ENCODE results near the gene SDHB.

SDHB gene

DNA sequence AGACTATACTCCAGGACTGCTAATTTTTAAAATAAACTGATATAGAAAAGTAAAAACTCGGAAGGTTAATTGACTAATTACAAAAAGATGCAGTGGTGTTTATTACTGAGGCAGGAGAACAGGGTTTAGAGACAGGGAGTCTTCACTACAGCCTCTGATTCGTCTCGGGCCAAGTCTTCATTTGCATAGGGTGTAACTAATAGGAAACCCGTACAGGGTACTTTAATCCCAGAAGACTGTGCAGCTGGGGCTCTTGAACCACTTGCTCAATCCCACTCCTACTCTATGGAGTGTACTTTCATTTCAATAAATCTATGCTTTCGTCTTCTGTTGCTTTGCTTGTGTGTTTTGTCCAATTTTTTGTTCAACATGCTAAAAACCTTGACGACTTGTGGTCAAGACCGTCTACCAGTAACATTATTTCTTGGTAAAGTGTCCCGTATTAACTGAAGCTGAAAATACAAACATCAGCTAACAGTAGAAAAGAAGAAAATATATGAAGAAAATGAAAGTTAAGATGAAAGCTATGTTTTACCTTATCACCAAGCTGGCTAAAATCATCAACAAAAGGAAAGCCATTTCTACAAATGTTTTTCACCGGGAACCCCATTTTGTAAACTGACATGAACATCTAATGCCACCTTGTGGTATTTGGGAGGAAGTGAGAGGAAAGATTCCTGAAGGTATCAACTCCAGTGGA, 8.0 kb downstream of the SDHB start:
- H3K36me3 Mint-ChIP-seq: peaks cover 8% of the 10 kb centered on the region

DNA sequence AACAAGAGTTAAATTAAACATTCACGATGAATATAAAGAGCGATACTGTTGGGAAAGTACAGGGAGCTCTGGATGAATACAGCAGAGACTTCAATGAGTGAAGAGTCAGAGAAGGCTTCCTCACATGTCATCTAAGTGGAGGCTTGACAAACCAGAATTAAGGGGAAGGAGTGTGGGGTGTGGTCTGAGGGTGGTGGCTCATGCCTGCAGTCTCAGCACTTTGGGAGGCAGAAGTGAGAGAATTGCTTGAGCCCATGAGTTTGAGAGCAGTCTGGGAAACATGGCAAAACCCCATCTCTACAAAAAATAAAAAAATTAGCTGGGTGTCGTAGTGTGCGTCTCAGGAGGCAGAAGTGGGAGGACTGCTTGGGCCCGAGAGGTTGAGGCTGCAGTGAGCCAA, 8.7 kb downstream of the SDHB start:
- Mint-ChIP-seq H3K36me3 (peaks cover 10% of the 10 kb centered on the region), H3K4me3 (peak overlapping the region; percentile 25), H3K4me1 (peaks cover 12% of the 10 kb centered on the region), H3K27ac (peak overlapping the region; percentile 43), H3K9me3 (no peaks in the 10 kb centered on the region), H3K27me3 (no peaks in the 10 kb centered on the region)
- peak; percentile 30 for ATAC-seq (ENCODE audit: low read depth)
- DNase-seq (ENCODE audit: low spot score in 2 of 2): no peak

More for the DNA sequence above, 8.0 kb downstream of the SDHB start:
- ATAC-seq (ENCODE audit: low read depth): peak; percentile 92
- Mint-ChIP-seq H3K27me3 (no peaks in the 10 kb centered on the region), H3K4me3 (peak overlapping the region; percentile 72), H3K9me3 (no peaks in the 10 kb centered on the region), H3K27ac (peak overlapping the region; percentile 71), H3K4me1 (peaks cover 10% of the 10 kb centered on the region)
- DNase-seq (ENCODE audit: low spot score in 2 of 2): peak in 1 of 2 donors; percentile 25

DNA sequence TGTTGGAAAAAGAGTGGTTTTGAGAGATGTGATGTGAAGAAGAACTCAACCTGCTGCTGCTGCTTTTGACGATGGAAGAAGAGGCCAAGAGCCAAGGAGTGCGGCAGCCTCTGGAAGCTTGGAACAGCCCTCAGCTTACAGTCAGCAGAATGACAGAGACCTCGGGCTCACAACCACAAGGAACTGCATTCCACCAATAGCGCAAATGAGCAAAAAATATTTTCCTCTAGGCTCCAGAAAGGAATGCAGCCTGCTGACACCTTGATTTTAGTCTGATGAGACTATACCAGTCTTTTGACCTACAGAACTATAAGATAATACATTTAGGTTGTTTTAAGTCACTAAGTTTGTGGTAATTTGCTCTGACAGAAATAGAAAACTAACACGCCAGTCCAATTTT, 10.2 kb downstream of the SDHB start:
- no peaks in the 10 kb centered on the region for H3K27me3 Mint-ChIP-seq
- H3K4me1 Mint-ChIP-seq: peaks cover 12% of the 10 kb centered on the region
- no peak overlapping the region for H3K4me3 Mint-ChIP-seq
- H3K9me3 Mint-ChIP-seq: no peaks in the 10 kb centered on the region
- DNase-seq (ENCODE audit: low spot score in 2 of 2) (no peak), ATAC-seq (ENCODE audit: low read depth) (no peak)
- peaks cover 15% of the 10 kb centered on the region for H3K36me3 Mint-ChIP-seq
- H3K27ac Mint-ChIP-seq: no peak overlapping the region

DNA sequence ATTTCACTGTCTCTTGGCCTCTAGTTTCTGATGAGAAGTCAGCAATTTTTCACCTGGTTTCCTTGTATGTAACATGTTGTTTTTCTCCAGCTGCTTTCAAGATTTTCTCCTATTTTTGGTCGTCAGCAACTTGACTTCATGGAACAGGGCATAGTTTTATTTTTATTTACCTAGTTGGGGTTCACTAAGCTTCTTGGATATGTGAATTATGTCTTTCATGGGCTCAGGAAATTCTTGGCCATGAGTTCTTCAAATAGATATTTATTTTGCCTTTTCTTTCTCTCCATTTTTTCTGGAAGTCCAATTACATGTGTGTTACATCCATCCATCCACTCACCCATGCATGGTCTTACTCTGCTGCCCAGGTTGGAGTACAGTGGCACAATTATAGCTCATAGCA, 13.7 kb downstream of the SDHB start:
- Mint-ChIP-seq H3K36me3 (peaks cover 17% of the 10 kb centered on the region), H3K4me3 (no peak overlapping the region), H3K27ac (no peak overlapping the region), H3K4me1 (peaks cover 7% of the 10 kb centered on the region), H3K27me3 (no peaks in the 10 kb centered on the region), H3K9me3 (no peaks in the 10 kb centered on the region)
- no peak for DNase-seq (ENCODE audit: low spot score in 2 of 2)
- ATAC-seq (ENCODE audit: low read depth): no peak

DNA sequence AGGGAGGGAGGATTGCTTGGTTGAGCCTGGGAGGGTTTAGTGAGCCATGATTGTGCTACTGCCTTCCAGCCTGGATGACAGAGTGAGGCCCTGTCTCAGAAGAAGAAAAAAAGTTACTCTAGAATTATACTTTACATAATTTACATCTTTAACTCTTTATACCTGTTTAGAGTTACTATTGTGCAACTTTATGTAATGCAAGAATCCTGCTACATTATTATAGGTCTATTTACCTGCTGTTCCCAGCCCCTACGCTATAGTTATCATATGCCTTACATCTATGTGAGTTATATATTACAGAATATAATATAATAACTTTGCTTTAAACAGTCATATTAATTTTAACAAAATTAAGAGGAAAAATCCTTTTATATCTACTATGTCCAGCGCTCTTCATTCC, 14.3 kb downstream of the SDHB start:
- DNase-seq (ENCODE audit: low spot score in 2 of 2) (no peak), ATAC-seq (ENCODE audit: low read depth) (no peak)
- Mint-ChIP-seq H3K27ac (no peak overlapping the region), H3K4me3 (no peak overlapping the region), H3K9me3 (no peaks in the 10 kb centered on the region), H3K27me3 (no peaks in the 10 kb centered on the region), H3K36me3 (peaks cover 17% of the 10 kb centered on the region), H3K4me1 (peaks cover 4% of the 10 kb centered on the region)

DNA sequence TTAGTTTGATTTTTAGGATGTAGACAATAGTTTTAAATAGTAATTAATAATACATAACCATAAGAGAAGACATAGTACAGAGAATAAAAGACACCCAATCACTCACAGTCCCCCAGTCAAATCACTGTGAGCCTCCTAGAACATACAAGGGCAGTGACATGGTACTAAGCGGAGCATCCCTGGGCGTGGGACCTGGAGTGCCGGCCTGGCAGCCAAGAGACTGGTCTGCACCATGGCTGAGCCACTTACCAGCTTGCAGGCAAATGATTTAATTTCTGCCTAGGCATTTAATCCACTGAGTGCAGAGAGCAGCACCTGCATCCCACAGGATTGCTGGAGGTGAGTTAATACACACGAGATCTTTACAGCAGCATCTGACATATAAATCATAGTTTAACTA, 20.4 kb downstream of the SDHB start:
- Mint-ChIP-seq H3K4me3 (no peak overlapping the region), H3K27me3 (no peaks in the 10 kb centered on the region), H3K27ac (no peak overlapping the region), H3K36me3 (peaks cover 8% of the 10 kb centered on the region), H3K9me3 (no peaks in the 10 kb centered on the region), H3K4me1 (peaks cover 2% of the 10 kb centered on the region)
- no peak for DNase-seq (ENCODE audit: low spot score in 2 of 2)
- no peak for ATAC-seq (ENCODE audit: low read depth)

DNA sequence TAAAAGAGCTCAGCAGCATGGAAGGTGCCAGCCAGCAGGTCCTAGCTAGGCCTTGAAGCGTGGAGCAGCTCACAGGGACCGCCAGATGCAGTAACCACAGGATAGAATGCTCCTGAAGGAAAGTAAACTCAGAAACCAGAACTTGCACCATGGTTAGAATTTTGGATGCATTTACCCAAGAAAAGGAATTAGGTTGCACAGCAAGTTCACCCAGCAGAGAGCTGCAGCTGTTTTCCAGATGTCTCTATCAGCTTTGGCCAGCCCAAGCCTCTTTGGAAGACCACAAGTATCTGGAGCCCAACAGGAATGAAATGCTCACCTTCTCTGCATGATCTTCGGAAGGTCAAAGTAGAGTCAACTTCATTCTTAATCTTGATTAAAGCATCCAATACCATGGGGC, 21.1 kb downstream of the SDHB start:
- no peak overlapping the region for H3K27ac Mint-ChIP-seq

DNA sequence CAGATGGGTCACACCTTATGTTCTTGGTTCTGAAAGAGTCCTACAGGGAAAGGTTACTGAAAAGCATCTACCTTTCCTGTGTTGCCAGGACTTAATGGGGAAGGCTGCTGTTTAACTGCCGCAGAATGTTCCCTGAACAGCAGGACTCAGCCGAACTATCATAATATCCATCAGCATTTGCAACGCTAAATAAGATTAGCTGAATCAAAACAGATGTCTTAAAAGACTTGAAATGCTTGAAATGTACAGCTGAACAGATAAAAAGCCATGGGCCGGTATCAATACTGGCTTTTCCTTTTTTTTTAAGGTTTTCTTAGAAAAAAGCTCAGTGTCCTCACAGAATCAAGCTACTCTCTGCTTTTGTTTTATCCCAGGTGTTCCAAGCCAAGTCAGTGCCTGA, 22.4 kb downstream of the SDHB start:
- Mint-ChIP-seq H3K36me3 (peaks cover 12% of the 10 kb centered on the region), H3K4me1 (no peaks in the 10 kb centered on the region), H3K27me3 (no peaks in the 10 kb centered on the region), H3K9me3 (no peaks in the 10 kb centered on the region), H3K4me3 (no peak overlapping the region), H3K27ac (no peak overlapping the region)
- DNase-seq (ENCODE audit: low spot score in 2 of 2): no peak
- ATAC-seq (ENCODE audit: low read depth): no peak

More for the DNA sequence above, 21.1 kb downstream of the SDHB start:
- ATAC-seq (ENCODE audit: low read depth) (no peak), DNase-seq (ENCODE audit: low spot score in 2 of 2) (no peak)
- Mint-ChIP-seq H3K4me3 (no peak overlapping the region), H3K4me1 (no peaks in the 10 kb centered on the region), H3K36me3 (peaks cover 8% of the 10 kb centered on the region), H3K27me3 (no peaks in the 10 kb centered on the region), H3K9me3 (no peaks in the 10 kb centered on the region)

DNA sequence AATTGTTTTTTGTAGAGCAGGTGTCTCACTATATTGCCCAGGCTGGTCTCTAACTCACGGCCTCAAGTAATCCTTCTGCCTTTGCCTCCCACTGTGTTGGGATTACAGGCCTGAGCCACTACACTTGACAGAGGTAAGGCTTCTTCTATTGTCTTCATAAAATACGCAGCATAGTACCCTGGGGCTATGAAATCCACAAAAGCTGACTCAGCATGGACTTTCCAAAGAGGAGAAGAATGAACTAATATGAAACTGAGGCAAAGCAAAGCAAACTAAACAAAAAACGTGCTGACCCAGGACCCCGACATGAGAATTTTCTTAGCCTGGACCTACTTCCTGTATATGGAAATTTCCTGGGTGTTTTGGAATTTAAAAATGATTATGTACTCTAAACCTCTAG, 23.6 kb downstream of the SDHB start:
- Mint-ChIP-seq H3K4me1 (no peaks in the 10 kb centered on the region), H3K36me3 (peaks cover 12% of the 10 kb centered on the region)

DNA sequence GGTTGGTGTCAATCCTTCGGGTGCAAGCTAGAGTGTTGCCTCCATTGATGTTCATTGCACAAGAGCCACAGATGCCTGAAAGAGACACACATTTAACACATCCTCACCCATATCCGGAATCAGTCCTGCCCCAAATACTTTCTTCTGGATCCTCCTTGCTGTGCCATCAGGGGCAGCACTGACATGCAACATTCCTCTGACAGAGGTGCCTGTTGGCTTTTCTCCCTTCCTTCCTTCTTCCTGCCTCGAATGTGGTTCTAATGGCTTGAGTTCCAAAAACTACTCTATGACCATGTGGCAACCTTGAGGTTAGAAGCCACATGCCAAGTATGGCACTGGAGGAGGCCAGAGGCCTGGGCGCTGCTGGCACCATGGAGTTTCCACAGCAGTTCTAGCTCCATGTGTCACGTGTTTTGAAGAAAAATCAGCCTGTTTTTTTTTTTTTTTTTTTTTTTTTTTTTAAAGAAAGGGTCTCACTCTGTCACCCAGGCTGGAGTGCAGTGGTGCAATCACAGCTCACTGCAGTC, 25.1 kb downstream of the SDHB start:
- Mint-ChIP-seq H3K4me3 (no peak overlapping the region), H3K4me1 (peaks cover 3% of the 10 kb centered on the region), H3K9me3 (no peaks in the 10 kb centered on the region), H3K27ac (no peak overlapping the region), H3K27me3 (no peaks in the 10 kb centered on the region), H3K36me3 (peaks cover 16% of the 10 kb centered on the region)
- no peak for DNase-seq (ENCODE audit: low spot score in 2 of 2)
- ATAC-seq (ENCODE audit: low read depth): no peak

More for the DNA sequence above, 23.6 kb downstream of the SDHB start:
- Mint-ChIP-seq H3K4me3 (no peak overlapping the region), H3K27ac (peak overlapping the region; percentile 60), H3K9me3 (no peaks in the 10 kb centered on the region), H3K27me3 (no peaks in the 10 kb centered on the region)
- no peak for DNase-seq (ENCODE audit: low spot score in 2 of 2)
- no peak for ATAC-seq (ENCODE audit: low read depth)

DNA sequence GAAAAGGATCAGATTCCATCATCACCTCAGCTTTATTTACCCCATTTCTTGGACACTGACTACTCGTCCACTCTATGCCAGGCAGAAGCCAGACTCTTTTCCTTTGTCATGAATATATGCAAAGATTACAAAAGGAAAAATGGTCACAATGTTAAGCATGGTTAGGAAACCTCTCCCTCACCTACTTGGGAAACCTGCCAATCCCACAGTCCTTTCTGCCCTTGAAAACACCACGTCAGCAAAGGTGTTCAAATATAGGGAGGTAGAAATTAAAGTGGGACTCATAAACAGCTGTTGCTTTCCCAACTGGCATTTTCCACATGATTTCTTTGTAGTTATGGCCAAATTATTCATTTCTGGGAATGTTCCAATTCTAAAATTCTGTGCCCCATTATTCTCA, 25.9 kb downstream of the SDHB start:
- Mint-ChIP-seq H3K4me1 (peaks cover 6% of the 10 kb centered on the region), H3K9me3 (no peaks in the 10 kb centered on the region), H3K4me3 (no peak overlapping the region), H3K36me3 (peaks cover 15% of the 10 kb centered on the region), H3K27me3 (no peaks in the 10 kb centered on the region), H3K27ac (no peak overlapping the region)
- no peak for ATAC-seq (ENCODE audit: low read depth)
- no peak for DNase-seq (ENCODE audit: low spot score in 2 of 2)

DNA sequence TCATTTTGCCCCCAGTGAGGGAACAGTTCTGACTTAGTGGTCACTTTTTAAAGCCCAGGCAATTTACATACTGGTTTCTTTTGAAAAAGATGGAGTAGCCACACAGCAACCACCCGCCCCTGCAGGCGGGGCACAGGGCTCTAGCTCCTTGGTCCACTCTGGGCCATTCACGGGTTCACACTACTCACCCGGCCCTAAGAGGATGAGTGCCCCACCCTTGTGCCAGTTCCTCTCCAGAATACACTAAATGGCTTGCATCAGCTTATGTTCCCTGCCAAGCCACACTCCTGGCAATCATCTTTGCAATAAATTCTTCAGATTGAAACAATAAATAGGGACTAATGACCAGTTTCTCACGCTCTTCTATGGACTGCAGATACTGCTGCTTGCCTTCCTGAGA, 26.4 kb downstream of the SDHB start:
- ATAC-seq (ENCODE audit: low read depth) (no peak), DNase-seq (ENCODE audit: low spot score in 2 of 2) (no peak)
- peaks cover 6% of the 10 kb centered on the region for H3K4me1 Mint-ChIP-seq
- H3K9me3 Mint-ChIP-seq: no peaks in the 10 kb centered on the region
- no peak overlapping the region for H3K4me3 Mint-ChIP-seq
- H3K27ac Mint-ChIP-seq: no peak overlapping the region
- H3K27me3 Mint-ChIP-seq: no peaks in the 10 kb centered on the region
- H3K36me3 Mint-ChIP-seq: peaks cover 17% of the 10 kb centered on the region

DNA sequence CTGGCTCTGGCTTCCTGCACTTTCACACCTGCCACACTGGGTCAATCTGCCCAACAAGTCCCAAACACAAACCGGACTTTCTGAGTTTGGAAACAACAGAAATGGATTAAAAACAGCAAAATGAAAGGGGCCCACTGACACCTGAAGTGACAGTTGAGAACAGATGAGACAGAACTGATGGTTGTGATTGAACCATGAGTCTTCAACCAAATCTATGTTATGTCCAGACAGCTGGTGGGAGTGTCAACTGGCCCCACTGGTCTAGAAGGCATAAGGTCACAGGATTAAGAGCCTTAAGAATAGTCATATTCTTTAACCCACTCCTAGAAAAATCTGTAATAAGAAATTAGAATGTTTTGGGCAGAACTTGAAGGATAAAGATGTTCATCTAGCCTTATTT, 29.1 kb downstream of the SDHB start:
- H3K4me3 Mint-ChIP-seq: no peak overlapping the region
- H3K9me3 Mint-ChIP-seq: no peaks in the 10 kb centered on the region
- peaks cover 25% of the 10 kb centered on the region for H3K36me3 Mint-ChIP-seq
- DNase-seq (ENCODE audit: low spot score in 2 of 2): no peak
- H3K4me1 Mint-ChIP-seq: peaks cover 6% of the 10 kb centered on the region
- ATAC-seq (ENCODE audit: low read depth): no peak
- H3K27ac Mint-ChIP-seq: peak overlapping the region; percentile 69
- no peaks in the 10 kb centered on the region for H3K27me3 Mint-ChIP-seq

DNA sequence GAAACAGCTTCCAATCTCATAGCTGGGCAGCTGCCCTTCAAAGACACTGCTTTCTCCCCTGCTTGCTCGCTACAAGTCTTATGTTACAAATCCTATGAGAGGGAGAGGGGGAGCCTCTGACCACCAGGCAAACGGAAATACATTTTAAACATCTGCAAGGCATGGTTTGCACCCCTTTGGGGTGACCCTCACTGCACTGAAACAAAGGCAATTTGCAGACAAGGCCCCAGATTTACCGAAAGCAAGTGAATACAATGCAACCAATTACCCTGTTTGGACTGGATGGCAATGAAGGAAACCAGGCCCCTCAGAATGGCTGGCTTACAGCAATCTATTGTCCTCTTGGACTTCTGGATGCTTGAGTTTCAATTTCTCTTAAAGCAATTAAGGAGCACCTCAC, 30.3 kb downstream of the SDHB start:
- no peak overlapping the region for H3K4me3 Mint-ChIP-seq
- DNase-seq (ENCODE audit: low spot score in 2 of 2) (no peak), ATAC-seq (ENCODE audit: low read depth) (no peak)
- H3K36me3 Mint-ChIP-seq: peaks cover 29% of the 10 kb centered on the region
- H3K27me3 Mint-ChIP-seq: no peaks in the 10 kb centered on the region
- no peaks in the 10 kb centered on the region for H3K9me3 Mint-ChIP-seq
- peaks cover 15% of the 10 kb centered on the region for H3K4me1 Mint-ChIP-seq
- peak overlapping the region; percentile 69 for H3K27ac Mint-ChIP-seq

DNA sequence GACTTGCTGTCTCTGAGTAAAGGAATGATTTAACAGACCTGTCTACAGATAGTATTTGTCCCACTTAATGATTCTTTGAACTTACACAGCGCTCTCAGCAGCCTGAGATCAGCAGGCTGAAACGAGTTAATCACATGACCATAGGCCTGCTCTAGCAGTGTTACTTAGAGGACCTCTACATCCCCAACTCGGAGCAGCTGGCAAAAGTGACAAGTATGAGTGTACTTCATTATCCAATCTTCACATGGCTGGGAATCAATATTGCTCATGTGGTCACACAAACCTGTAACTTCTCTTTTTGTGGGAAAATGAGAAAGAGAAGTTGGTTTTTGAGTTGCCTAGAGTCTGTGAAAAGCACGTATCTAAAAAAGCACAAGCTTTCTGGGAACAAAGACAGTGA, 30.7 kb downstream of the SDHB start:
- H3K27ac Mint-ChIP-seq: peak overlapping the region; percentile 69
- H3K4me3 Mint-ChIP-seq: no peak overlapping the region

More for the DNA sequence above, 30.7 kb downstream of the SDHB start:
- DNase-seq (ENCODE audit: low spot score in 2 of 2) (no peak), ATAC-seq (ENCODE audit: low read depth) (peak; percentile 17)
- Mint-ChIP-seq H3K9me3 (no peaks in the 10 kb centered on the region), H3K4me1 (peaks cover 15% of the 10 kb centered on the region), H3K27me3 (no peaks in the 10 kb centered on the region), H3K36me3 (peaks cover 29% of the 10 kb centered on the region)
